HG03108 (cell line): ENCODE results near the gene CCDC13.

Source experiments
- ATAC-seq: cut with Tn5 transposase; IDR thresholded peaks from one replicate; pipeline ENCODE4 v1.9.1; 2021; ENCODE audit warnings: moderate library complexity; ENCODE audit not compliant: unreplicated experiment

CCDC13 gene

DNA sequence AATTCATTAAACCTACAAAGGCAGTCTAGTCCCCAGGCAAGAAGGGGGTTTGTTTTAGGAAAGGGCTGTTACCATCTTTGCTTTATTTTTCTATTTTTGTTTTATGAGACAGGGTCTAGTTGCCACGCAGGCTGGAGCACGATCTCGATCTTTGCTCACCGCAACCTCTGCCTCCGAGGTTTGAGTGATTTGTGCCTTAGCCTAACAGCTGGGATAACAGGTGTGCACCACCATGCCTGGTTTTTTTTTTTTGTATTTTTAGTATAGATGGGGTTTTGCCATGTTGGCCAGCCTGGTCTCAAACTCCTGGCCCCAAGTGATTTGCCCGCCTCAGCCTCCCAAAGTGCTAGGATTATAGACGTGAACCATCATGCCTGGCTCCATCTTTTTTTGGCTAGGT is 26.3 kb upstream of the CCDC13 start:
- ATAC-seq = no peak

- no peak for ATAC-seq
These were observed 23.4 kb upstream of the CCDC13 start for GRCh38 chr3:42796332-42796885.

DNA sequence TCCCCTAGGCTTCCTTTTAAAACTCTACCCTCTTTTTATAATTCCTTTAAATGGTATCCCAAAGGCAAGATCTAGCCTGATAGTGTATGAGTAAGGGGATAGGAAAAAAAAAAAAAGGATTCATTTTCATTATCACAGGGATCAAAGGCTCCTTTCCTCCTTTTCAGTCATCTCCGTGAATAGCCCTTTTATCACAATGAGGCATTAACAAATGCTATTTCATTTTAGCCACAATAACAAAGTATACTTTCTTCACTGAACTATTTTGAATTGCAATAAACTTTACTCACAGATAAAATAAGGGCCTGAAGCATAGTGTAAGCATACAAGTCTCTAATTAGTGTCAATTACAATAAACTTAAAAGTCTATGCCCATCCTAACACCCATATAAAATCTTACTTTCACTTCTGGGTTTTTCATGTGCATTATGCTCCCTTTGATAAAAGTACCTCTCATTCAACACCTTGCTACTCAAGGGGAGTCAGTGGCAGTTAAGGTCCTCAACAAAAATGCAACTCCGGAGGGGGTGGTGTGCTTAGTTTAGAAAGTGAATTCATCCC is 22.6 kb upstream of the CCDC13 start:
- ATAC-seq = no peak

- no peak for ATAC-seq
These were observed 17.7 kb upstream of the CCDC13 start for GRCh38 chr3:42790714-42791229.

DNA sequence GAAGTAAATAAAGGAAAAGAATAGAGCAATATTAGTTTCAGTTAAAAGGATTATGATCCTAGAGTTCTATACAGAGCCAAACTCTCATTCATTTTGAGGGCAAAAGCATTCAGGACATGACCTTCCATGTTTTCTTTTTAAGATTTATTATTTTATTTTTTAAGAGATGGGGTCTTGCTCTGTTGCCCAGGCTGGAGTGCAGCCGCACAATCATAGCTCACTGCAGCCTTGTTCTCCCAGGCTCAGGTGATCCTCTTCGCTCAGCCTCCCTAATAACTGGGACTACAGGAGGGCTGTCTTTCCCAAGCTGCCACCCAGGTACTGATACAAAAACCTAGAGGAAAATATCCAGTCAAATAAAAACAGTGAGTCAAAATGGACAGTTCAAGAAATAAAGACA is 13.6 kb upstream of the CCDC13 start:
- ATAC-seq = no peak

DNA sequence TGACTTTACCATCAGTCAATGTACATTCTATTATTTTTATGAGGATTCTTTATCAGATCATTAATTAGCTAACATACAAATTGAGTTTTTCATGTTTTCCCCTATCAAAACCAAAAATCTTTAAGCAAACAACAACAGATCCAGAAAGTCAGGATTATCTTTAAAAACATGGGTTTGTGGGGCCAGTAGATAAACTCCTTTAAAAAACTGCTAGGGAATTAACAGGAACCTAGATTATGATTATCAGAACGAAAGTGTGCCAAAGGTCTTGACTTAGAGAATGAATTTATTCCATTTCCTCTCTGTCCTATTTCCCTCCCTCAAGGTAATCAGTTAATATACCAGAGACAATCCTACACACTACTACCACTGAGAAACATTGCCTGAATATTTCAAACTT is 13.2 kb upstream of the CCDC13 start:
- no peak for ATAC-seq

GRCh38 chr3:42780892-42781700 is 8.0 kb upstream of the CCDC13 start:
- ATAC-seq = no peak

DNA sequence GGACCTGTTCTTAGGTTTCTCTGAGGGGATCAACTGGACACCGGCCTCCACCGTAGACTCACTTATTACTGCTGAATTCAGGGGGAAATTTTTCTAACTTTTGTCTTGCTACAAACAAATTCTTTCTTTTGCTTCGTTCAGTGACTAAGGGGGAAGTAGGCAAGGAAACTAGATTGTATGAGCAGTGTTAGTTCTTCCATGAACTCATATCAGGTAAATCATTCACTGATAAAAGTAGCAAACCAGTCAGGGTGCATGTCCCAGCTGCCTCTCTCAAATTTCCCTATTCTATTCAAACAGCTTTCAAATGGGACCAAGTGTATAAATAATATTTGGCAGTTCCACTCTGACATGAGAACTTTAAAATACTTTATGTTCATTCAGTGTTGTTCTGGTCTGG is 7.3 kb upstream of the CCDC13 start:
- ATAC-seq = no peak

GRCh38 chr3:42778644-42779043 is 5.6 kb upstream of the CCDC13 start:
- ATAC-seq = no peak

DNA sequence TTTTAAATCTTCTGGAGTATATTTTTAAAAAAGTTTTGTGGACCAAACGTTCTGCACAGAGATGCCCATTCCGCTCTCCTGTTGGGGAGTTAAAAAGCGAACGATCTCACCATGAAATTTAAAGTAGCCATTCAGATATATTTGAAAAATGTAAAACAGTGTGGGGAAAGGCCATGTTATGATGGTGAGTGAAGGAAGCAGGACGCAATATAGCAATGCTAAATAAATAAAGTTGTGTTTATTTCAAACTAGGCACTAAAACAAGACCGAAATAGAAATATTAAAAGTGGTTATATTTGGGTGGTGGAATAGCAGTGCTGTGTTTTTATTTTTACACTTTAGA is 327 bp upstream of the CCDC13 start:
- no peak for ATAC-seq

DNA sequence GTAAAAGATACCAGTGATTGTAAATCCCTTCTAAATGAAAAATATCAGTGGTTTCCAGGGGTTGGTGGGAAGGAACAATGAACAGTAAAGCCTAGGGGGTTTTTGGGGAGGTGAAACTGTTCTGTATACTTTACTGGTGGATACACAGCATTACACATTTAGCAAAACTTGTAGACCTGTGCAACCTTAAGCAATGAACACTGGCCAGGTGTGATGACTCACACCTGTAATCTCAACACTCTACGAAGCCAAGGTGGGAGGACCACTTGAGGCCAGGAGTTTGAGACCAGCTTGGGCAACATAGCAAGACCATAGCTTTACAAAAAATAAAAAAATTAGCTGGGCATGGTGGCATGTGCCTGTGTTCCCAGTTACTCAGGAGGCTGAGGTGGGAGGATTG is 1.8 kb downstream of the CCDC13 start:
- no peak for ATAC-seq

GRCh38 chr3:42769477-42770131 is 3.4 kb downstream of the CCDC13 start:
- ATAC-seq = no peak

GRCh38 chr3:42764561-42765295 is 8.3 kb downstream of the CCDC13 start:
- ATAC-seq = no peak

- no peak for ATAC-seq
These were observed 8.9 kb downstream of the CCDC13 start for GRCh38 chr3:42764115-42764514.

DNA sequence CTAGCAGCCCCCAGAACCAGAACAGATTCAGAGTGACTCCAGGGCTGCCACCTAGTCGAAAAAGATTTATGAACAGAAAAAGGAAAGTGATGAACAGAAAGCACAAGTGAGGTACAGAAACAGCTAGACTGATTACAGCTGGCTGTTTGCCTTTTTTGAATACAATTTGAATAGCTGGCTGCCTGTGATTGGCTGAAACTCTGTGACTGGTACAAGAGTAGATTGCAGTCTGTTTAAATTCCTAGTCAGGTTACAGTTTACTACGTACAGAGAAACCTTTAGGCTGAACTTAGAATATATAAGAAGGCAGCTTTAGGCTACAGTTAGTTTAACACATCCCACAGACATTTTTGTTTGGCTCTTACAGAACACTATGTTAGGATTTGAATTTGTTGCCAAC is 10.0 kb downstream of the CCDC13 start:
- no peak for ATAC-seq

- ATAC-seq = no peak
These were observed 10.9 kb downstream of the CCDC13 start for GRCh38 chr3:42762046-42762724.

DNA sequence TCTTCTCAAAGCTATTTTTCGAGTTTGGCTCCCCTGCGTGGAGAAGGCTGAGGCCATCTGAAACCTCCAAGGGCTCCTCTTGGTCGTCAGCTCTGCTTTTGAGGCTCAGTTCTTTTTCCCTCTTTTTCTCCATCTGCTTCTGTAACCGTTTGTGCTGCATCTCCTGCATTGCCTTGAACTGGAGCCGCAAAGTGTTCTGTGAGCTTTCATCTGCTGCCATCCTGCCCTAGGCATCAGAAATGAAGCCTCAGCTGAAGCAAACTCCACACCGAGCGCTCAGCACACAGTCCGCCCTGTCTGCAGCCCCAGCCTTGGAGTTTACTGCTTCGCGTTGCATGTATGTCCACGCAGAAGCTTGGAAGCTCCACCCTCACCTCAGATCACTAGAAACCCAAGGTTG is 14.9 kb downstream of the CCDC13 start:
- no peak for ATAC-seq

GRCh38 chr3:42756681-42757213 is 16.3 kb downstream of the CCDC13 start:
- ATAC-seq = no peak

- ATAC-seq = no peak
These were observed 17.1 kb downstream of the CCDC13 start for GRCh38 chr3:42755681-42756578.
